Suprapubic skin (tissue), 4 donors: ENCODE data around the gene LRFN3. TPM values are rescaled to one million over a fixed set of nuclear protein-coding genes. Genes with fewer than 3 reads are reported as not detected.

Experiments
- DNase-seq, 2 donors: peaks; one replicate each; pipeline ENCODE4 v3.0.0-alpha.2; 2019; ENCODE audit warnings: low spot score in 2 of 2
- H3K27ac ChIP-seq: fragments of 200-600 bp; sonication (generic); one replicate; pipeline ENCODE4 v1.5.1; 2019
- H3K27me3 ChIP-seq: fragments of 200-600 bp; sonication (generic); one replicate; pipeline ENCODE4 v1.5.1; 2019
- H3K36me3 ChIP-seq: fragments of 200-600 bp; sonication (generic); one replicate; pipeline ENCODE4 v1.5.1; 2019
- H3K4me1 ChIP-seq: fragments of 200-600 bp; sonication (generic); one replicate; pipeline ENCODE4 v1.5.1; 2019
- H3K4me3 ChIP-seq: fragments of 200-600 bp; sonication (generic); one replicate; pipeline ENCODE4 v1.5.1; 2019; ENCODE audit warnings: mild to moderate bottlenecking
- H3K9me3 ChIP-seq: fragments of 200-600 bp; sonication (generic); one replicate; pipeline ENCODE4 v1.5.1; 2019
- CTCF ChIP-seq, 2 donors: fragments of 200-600 bp in 1 of 2; fragments of 450-650 bp in 1 of 2; sonication (generic) in 1 of 2; IDR thresholded peaks; one replicate each; pipeline ENCODE4 v1.5.1; 2016 to 2019; ENCODE audit warnings: antibody characterized with exemption in 2 of 2, mild to moderate bottlenecking in 1 of 2, moderate library complexity in 1 of 2
- EP300 ChIP-seq: sonication (generic); formaldehyde crosslinking; IDR thresholded peaks from one replicate; pipeline ENCODE4 v1.6.1; 2017; ENCODE audit warnings: antibody characterized with exemption
- POLR2A ChIP-seq, 2 donors: fragments of 450-650 bp; IDR thresholded peaks; one replicate each; pipeline ENCODE4 v1.6.1; 2017; ENCODE audit warnings: antibody characterized with exemption in 2 of 2, mild to moderate bottlenecking in 2 of 2, moderate library complexity in 2 of 2
- POLR2AphosphoS5 ChIP-seq, 3 donors: sonication (generic); formaldehyde crosslinking; IDR thresholded peaks; one replicate each; pipeline ENCODE4 v1.6.1; 2017; ENCODE audit warnings: antibody characterized with exemption in 3 of 3
- WGBS: methylation state at CpG from one replicate; pipeline ENCODE4 v1.1.5; 2018; 5-methylcytosine and 5-hydroxymethylcytosine counted together
- total RNA-seq, 4 donors: library from RNA; depleted of rRNA; stranded (reverse); fragments of >200 nt; gene quantifications; one replicate each; pipeline ENCODE4 v1.1.0, GENCODE V29; 2016

The LRFN3 gene
- total RNA-seq, 4 donors from 2014 or later: 10.9 to 18.3 (median 12.8) TPM

GRCh38 chr19:35992907-35993765 lies 57.0 kb downstream of the LRFN3 start:
- Histone ChIP-seq H3K36me3 (peaks cover 2% of the 10 kb centered on the region), H3K4me3 (no peak overlapping the region), H3K27ac (no peak overlapping the region), H3K27me3 (peaks cover 9% of the 10 kb centered on the region), H3K9me3 (no peaks in the 10 kb centered on the region), H3K4me1 (peaks cover 30% of the 10 kb centered on the region)
- WGBS: 78% methylated on average over 8 of the region's 8 CpGs
- TF ChIP-seq POLR2A (IDR thresholded peaks at IDR 0.05): no peak
- no peak for TF ChIP-seq POLR2AphosphoS5 (IDR thresholded peaks at IDR 0.05)
- TF ChIP-seq CTCF (IDR thresholded peaks at IDR 0.05): no peak
- no peak for TF ChIP-seq EP300
- no peak for DNase-seq

- no peak for DNase-seq
- peaks cover 9% of the 10 kb centered on the region for H3K36me3 ChIP-seq
These were observed 57.9 kb downstream of the LRFN3 start for GRCh38 chr19:35993923-35994598.

More at GRCh38 chr19:35993923-35994598, 57.9 kb downstream of the LRFN3 start:
- no peak overlapping the region for H3K27ac ChIP-seq
- H3K4me1 ChIP-seq: peaks cover 34% of the 10 kb centered on the region
- 47% methylated on average over 12 of the region's 49 CpGs for WGBS
- H3K4me3 ChIP-seq: peak overlapping the region; percentile 89
- no peaks in the 10 kb centered on the region for H3K9me3 ChIP-seq
- H3K27me3 ChIP-seq: peaks cover 1% of the 10 kb centered on the region
- no peak for TF ChIP-seq POLR2A (IDR thresholded peaks at IDR 0.05)
- TF ChIP-seq CTCF (IDR thresholded peaks at IDR 0.05): no peak
- TF ChIP-seq POLR2AphosphoS5 (IDR thresholded peaks at IDR 0.05): no peak
- no peak for TF ChIP-seq EP300

Other genes starting within 250 kb of the LRFN3 start
- gene ZBTB32, start 231.8 kb upstream of the LRFN3 start, total RNA-seq: not detected
- gene KMT2B, start 218.4 kb upstream of the LRFN3 start, total RNA-seq: 10 to 100 TPM; 31.2 to 66.8 (median 45.2) TPM
- gene IGFLR1, start 193.9 kb upstream of the LRFN3 start, total RNA-seq: 1 to 10 TPM; 3.3 to 8.5 (median 6.9) TPM
- 10 to 100 TPM; 18.8 to 45.5 (median 21.9) TPM for gene U2AF1L4, start 191.0 kb upstream of the LRFN3 start, total RNA-seq
- gene PSENEN, start 190.7 kb upstream of the LRFN3 start, total RNA-seq: 10 to 100 TPM; 27.1 to 57.2 (median 42.4) TPM
- gene LIN37, start 187.8 kb upstream of the LRFN3 start, total RNA-seq: 10 to 100 TPM; 11.0 to 21.5 (median 20.0) TPM
- gene HSPB6, start 179.3 kb upstream of the LRFN3 start, total RNA-seq: 10 to 100 TPM in 1 of 4 donors, 1 to 10 TPM in 3; 4.1 to 13.4 (median 5.5) TPM
- 10 to 100 TPM in 3 of 4 donors, 1 to 10 TPM in 1; 9.6 to 23.8 (median 17.1) TPM for gene PROSER3, start 178.2 kb upstream of the LRFN3 start, total RNA-seq
- 10 to 100 TPM; 20.6 to 42.7 (median 31.7) TPM for gene ARHGAP33, start 160.8 kb upstream of the LRFN3 start, total RNA-seq
- not detected for gene PRODH2, start 123.5 kb upstream of the LRFN3 start, total RNA-seq
- gene NPHS1, start 83.9 kb upstream of the LRFN3 start, total RNA-seq: not detected
- not detected for gene KIRREL2, start 79.5 kb upstream of the LRFN3 start, total RNA-seq
- gene APLP1, start 67.8 kb upstream of the LRFN3 start, total RNA-seq: 1 to 10 TPM in 2 of 4 donors, under 1 TPM in 2; 0.64 to 1.6 (median 0.96) TPM
- 10 to 100 TPM in 1 of 4 donors, 1 to 10 TPM in 3; 3.7 to 15.7 (median 6.9) TPM for gene NFKBID, start 35.8 kb upstream of the LRFN3 start, total RNA-seq
- 1 to 10 TPM in 1 of 4 donors, not detected in 3; 8.3 TPM for gene HCST, start 33.8 kb upstream of the LRFN3 start, total RNA-seq
- 10 to 100 TPM; 12.4 to 29.4 (median 15.6) TPM for gene TYROBP, start 28.1 kb upstream of the LRFN3 start, total RNA-seq
- 10 to 100 TPM; 21.6 to 29.6 (median 27.5) TPM for gene SDHAF1, start 58.8 kb downstream of the LRFN3 start, total RNA-seq
- gene SYNE4, start 72.4 kb downstream of the LRFN3 start, total RNA-seq: 1 to 10 TPM in 3 of 4 donors, under 1 TPM in 1; 0.42 to 3.0 (median 1.8) TPM
- 10 to 100 TPM; 21.1 to 33.2 (median 24.9) TPM for gene ALKBH6, start 77.8 kb downstream of the LRFN3 start, total RNA-seq
- gene CLIP3, start 96.5 kb downstream of the LRFN3 start, total RNA-seq: 1 to 10 TPM; 2.2 to 3.0 (median 2.7) TPM
- gene THAP8, start 117.9 kb downstream of the LRFN3 start, total RNA-seq: 10 to 100 TPM in 3 of 4 donors, 1 to 10 TPM in 1; 5.7 to 20.4 (median 10.9) TPM
- gene WDR62, start 118.5 kb downstream of the LRFN3 start, total RNA-seq: 1 to 10 TPM; 1.4 to 3.7 (median 1.8) TPM
- not detected for gene OVOL3, start 174.8 kb downstream of the LRFN3 start, total RNA-seq
- gene POLR2I, start 178.5 kb downstream of the LRFN3 start, total RNA-seq: 10 to 100 TPM; 21.8 to 57.5 (median 31.3) TPM
- 100 to 1,000 TPM in 1 of 4 donors, 10 to 100 TPM in 3; 63.2 to 117 (median 90.5) TPM for gene TBCB, start 179.1 kb downstream of the LRFN3 start, total RNA-seq
- 10 to 100 TPM; 60.2 to 95.5 (median 79.2) TPM for gene CAPNS1, start 203.7 kb downstream of the LRFN3 start, total RNA-seq
- gene COX7A1, start 216.1 kb downstream of the LRFN3 start, total RNA-seq: 10 to 100 TPM in 2 of 4 donors, 1 to 10 TPM in 2; 5.6 to 17.1 (median 11.4) TPM